Epithelial cell of esophagus (primary cell): ENCODE results near the gene UNC13A.

Experiments used
- DNase-seq: peaks from one replicate; pipeline ENCODE4 v3.0.0; 2010; ENCODE audit warnings: low read depth
- H3K4me3 ChIP-seq: 2 replicates; pipeline ENCODE4 v1.5.1; 2011; ENCODE audit warnings: mild to moderate bottlenecking, low read length, control low read depth
- TF ChIP-seq, protein P1 (sequence below): IDR thresholded peaks from 2 replicates; pipeline ENCODE4 v1.5.1; 2011; ENCODE audit warnings: low read depth, mild to moderate bottlenecking, low read length, control low read depth, inconsistent platforms; ENCODE audit not compliant: insufficient read depth; ENCODE audit errors: missing control alignments

The UNC13A gene

DNA sequence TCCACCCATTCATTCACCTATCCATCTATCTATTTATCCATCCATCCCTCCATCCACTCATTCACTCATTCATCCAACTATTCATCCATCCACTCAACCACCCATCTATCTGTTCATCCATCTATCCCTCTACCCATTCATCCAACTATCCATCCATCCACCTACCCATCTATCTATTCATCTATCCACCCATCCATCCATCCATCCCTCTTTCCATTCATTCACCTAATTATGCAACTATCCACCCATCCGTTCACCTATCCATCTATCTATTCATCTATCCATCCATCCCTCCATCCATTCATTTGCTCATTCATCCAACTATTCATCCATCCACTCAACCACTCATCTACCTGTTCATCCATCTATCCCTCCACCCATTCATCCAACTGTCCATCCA lies 54.5 kb downstream of the UNC13A start:
- TF ChIP-seq, protein P1, sequence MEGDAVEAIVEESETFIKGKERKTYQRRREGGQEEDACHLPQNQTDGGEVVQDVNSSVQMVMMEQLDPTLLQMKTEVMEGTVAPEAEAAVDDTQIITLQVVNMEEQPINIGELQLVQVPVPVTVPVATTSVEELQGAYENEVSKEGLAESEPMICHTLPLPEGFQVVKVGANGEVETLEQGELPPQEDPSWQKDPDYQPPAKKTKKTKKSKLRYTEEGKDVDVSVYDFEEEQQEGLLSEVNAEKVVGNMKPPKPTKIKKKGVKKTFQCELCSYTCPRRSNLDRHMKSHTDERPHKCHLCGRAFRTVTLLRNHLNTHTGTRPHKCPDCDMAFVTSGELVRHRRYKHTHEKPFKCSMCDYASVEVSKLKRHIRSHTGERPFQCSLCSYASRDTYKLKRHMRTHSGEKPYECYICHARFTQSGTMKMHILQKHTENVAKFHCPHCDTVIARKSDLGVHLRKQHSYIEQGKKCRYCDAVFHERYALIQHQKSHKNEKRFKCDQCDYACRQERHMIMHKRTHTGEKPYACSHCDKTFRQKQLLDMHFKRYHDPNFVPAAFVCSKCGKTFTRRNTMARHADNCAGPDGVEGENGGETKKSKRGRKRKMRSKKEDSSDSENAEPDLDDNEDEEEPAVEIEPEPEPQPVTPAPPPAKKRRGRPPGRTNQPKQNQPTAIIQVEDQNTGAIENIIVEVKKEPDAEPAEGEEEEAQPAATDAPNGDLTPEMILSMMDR = no peak
- no peak overlapping the region for H3K4me3 ChIP-seq
- no peak for DNase-seq

GRCh38 chr19:17632577-17632976 lies 55.6 kb downstream of the UNC13A start:
- no peak overlapping the region for H3K4me3 ChIP-seq
- TF ChIP-seq, protein P1 = no peak
- no peak for DNase-seq

- no peak overlapping the region for H3K4me3 ChIP-seq
- TF ChIP-seq, protein P1 = no peak
- no peak for DNase-seq
Measured at GRCh38 chr19:17629760-17630159, 58.4 kb downstream of the UNC13A start.

DNA sequence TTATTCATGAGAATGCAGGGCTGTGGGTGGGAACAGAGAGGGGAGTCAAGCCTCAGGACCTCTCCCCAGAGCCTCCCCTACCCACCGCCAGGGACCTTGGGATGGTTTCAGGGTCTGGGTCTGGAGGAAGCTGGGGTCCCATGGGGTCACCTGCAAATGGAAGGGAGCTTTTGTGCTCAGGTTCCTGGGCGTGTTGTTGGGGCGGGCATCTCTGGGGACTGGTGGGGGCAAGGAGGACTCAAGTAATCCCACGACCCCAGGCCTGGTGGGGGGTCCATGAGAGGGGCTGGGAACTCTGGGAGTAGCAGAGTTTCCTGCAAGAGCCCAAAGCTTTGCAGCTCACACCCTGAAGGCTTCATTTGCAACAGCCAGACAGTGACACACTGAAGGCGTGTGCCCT lies 60.2 kb downstream of the UNC13A start:
- TF ChIP-seq, protein P1 = no peak
- no peak overlapping the region for H3K4me3 ChIP-seq
- no peak for DNase-seq

DNA sequence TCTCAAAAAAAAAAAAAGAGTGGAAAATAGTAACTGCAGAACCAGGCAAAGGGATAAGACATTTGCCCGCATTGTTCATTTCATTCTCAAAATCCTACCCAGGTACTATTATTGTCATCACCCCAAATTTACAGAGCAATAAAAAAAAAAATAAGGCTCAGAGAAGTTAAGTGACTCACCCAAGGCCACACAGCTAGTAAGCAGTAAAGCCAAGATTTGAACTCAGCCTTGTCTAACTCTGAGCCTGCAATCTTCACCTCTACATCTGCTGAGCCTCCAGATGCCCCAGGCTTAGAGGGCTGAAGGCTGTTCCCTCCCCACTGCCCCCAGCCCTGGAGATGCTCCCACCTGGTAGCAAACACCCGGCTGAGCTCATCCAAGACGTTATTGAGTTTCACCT lies 61.0 kb downstream of the UNC13A start:
- no peak overlapping the region for H3K4me3 ChIP-seq
- no peak for DNase-seq
- TF ChIP-seq, protein P1 = no peak

DNA sequence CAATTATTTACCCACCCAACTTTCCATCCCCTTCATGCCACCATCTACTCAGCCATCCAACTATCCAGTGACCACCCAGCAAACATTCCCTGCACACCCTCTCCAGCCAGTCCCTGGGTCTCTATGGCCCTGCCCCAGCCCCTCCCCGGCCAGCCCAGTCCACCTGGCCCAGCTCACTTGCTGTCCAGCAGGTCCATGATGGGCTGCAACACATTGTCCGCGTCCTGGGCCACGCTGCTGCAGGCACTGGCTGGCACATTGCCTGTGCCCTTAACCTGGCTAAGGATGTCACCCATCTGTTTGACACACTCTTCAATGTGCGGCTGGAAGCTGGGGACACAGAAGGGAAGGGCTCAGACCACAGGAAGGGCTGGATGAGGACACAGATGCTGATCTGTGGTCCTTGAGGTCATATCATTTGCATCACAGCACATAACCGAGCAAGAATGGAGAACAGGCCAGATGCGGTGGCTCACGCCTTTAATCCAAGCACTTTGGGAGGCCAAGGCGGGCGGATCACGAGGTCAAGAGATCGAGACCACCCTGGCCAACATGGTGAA lies 61.6 kb downstream of the UNC13A start:
- H3K4me3 ChIP-seq = no peak overlapping the region
- TF ChIP-seq, protein P1 = no peak
- no peak for DNase-seq

DNA sequence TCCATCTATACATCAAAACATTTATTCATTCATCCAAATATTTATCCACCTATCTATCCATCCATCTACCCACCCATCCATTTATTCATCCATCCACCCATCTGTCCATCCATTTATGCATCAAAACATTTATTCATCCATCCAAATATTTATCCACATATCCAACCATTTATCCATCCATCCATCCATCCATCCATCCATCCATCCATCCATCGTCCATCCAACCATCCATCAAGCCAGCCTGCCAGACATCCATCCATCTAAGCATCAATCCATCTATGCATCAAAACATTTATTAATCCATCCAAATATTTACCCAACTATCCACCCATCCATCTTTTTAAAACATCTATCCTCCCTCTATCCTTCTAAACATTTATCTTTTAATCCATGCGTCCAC lies 62.2 kb downstream of the UNC13A start:
- DNase-seq = no peak
- TF ChIP-seq, protein P1 = no peak
- no peak overlapping the region for H3K4me3 ChIP-seq
